HG02970 (cell line): ENCODE measurements around the gene AIP.
A peak's percentile ranks its signal among the peaks of the same experiment; 100 is the strongest.
"Not testable (repeated sequence)": the region's sequence is repeated elsewhere in the genome, so short reads cannot be mapped to it uniquely, and the experiment has no call there.

ENCODE experiments used
- ATAC-seq: cut with Tn5 transposase; IDR thresholded peaks from one replicate; pipeline ENCODE4 v1.9.1; 2021; ENCODE audit warnings: mild to moderate bottlenecking, moderate library complexity, moderate number of reproducible peaks; ENCODE audit not compliant: unreplicated experiment, low FRiP score

The AIP gene

GRCh38 chr11:67466962-67467771 is 15.7 kb upstream of the AIP start:
- no peak for ATAC-seq

GRCh38 chr11:67468056-67468455 is 14.8 kb upstream of the AIP start:
- ATAC-seq = no peak

DNA sequence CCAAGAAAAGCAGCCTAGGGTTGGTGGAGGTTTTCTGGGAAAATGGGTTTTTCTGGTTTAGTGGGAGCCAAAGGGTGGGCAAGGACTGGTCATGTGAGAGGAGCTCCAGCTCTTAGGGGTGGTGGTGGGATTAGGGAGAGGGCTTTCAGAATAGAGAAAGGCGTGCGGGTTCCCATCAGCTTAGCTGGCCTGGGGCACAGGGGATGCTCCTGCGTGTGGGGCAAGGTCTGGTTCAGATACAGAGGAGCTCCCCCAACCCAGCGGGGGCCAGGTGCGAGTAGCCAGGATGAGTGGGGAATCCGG is 14.4 kb upstream of the AIP start:
- ATAC-seq = no peak

- peak; percentile 74 for ATAC-seq
Measured at GRCh38 chr11:67468759-67469507, 13.9 kb upstream of the AIP start, which contains the start of gene TMEM134. TSS of gene TMEM134 (minus strand) at chr11:67469251. CDS start at chr11:67469192, 59 bp downstream.

GRCh38 chr11:67469508-67469811 is 13.4 kb upstream of the AIP start:
- ATAC-seq = no peak

DNA sequence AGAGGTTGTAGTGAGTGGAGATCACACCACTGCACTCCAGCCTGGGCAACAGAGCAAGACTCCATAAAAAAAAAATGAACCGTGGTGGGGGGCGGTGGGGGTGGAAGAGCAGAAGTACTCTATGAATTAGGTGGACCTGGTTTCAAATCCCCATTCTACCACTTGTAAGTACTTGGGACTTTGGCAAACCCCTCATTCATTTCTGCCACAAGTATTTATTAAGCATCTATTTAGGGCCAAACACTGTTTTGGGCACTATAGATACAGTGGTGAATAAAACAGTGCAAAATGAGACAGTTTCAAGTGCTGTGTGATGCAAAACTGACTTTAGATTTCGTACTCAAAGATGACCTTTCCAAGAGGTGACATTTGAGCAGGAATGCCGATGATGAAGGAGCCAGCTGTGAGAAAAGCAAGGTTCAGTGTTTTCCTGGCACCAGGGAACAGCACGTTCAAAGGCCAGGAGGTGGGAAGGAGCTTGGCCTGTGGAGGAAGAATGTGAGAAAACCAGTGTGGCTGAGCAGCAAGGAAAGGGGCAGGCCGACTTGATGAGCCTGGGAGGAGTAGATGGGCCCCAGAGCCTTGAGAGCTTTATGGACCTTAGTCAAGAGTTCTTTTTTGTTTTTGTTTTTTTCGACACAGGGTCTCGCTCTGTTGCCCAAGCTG is 12.4 kb upstream of the AIP start:
- ATAC-seq = no peak

- no peak for ATAC-seq
Measured at GRCh38 chr11:67472882-67473281, 9.9 kb upstream of the AIP start.

GRCh38 chr11:67476692-67477091 is 6.1 kb upstream of the AIP start:
- not testable (repeated sequence) for ATAC-seq

DNA sequence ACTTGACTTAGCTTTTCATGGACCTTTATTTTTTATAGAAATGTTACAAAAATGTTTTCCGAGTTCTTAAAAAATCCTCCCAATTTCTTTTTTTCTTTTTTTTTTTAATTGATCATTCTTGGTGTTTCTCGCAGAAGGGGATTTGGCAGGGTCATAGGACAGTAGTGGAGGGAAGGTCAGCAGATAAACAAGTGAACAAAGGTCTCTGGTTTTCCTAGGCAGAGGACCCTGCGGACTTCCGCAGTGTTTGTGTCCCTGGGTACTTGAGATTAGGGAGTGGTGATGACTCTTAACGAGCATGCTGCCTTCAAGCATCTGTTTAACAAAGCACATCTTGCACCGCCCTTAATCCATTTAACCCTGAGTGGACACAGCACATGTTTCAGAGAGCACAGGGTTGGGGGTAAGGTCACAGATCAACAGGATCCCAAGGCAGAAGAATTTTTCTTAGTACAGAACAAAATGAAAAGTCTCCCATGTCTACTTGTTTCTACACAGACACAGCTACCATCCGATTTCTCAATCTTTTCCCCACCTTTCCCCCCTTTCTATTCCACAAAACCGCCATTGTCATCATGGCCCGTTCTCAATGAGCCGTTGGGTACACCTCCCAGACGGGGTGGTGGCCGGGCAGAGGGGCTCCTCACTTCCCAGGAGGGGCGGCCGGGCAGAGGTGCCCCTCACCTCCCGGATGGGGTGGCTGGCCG is 5.3 kb upstream of the AIP start:
- ATAC-seq = not testable (repeated sequence)

GRCh38 chr11:67482275-67482826 is 475 bp upstream of the AIP start:
- no peak for ATAC-seq

- no peak for ATAC-seq
Measured at GRCh38 chr11:67483831-67484665, 1.2 kb downstream of the AIP start.

GRCh38 chr11:67484847-67485311 is 2.1 kb downstream of the AIP start:
- ATAC-seq = no peak

DNA sequence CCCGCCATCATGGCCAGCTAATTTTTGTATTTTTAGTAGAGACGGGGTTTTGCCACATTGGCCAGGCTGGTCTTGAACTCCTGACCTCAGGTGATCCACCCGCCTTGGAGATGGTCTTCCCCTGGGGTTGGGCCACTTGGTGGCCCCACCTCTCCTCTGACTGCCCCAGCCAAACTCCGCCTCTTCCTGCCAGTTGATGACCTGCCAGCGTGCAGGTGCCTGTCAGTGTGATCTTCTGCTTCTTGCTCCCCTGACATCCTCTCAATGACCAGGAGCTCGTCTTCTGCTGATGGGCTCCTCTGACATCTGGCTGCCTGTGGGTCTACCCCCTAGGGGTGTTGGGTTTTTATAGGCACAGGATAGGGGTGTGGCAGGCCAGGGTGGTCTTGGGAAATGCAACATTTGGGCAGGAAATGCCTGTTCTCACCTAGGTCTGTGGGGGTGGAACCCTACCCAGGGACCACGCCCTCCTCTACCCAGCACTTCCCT is 3.1 kb downstream of the AIP start:
- ATAC-seq = not testable (repeated sequence)

DNA sequence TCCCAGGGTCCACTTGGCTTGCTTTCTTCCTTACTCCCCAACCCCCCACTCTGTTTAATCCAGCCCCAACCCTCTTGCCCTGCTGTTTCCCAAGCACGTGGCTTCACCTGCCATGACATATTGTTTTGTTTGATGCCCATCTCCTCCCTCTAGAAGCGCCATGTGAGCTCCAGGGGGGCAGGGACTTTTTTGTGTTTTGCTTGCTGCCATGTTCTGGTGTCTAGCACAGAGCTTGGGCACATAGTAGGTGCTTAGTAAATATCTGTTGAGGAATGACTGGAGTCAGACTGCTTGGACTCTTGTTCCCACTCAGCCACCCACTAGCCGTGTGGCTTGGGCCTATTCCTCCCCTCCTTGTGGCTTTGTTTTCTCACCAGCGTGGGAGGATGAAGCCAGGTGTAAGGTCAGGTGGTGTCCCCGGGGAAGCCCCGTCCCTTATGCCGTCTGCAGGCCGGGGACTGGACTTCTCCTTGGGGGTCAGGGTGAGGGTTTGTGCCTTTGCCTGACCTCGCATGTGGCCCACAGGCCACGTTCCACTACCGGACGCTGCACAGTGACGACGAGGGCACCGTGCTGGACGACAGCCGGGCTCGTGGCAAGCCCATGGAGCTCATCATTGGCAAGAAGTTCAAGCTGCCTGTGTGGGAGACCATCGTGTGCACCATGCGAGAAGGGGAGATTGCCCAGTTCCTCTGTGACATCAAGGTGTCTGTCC is 3.8 kb downstream of the AIP start:
- ATAC-seq = no peak

DNA sequence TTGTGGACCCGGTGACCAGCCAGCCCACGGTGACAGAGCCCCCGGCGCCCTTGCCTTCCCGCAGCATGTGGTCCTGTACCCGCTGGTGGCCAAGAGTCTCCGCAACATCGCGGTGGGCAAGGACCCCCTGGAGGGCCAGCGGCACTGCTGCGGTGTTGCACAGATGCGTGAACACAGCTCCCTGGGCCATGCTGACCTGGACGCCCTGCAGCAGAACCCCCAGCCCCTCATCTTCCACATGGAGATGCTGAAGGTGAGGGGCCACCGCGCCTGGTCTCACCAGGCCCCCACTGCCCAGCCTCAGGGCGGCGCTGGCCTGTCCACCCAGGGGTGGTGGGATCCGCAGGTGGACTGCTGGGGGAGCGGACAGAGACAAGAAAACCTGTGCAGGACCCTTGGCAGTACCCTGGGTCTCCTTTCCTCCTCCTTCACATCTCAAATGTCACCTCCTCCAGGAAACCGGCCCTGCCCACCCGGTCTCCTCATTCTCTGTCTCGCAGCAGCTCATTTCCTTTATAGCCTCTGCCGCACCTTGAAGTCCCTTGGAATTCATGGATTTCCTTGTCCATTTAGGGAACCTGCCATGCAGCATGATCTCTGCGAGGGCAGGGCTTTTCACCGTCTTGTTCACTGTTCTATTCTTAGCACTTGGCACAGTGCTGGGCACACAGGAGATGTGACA is 6.5 kb downstream of the AIP start:
- ATAC-seq = no peak

DNA sequence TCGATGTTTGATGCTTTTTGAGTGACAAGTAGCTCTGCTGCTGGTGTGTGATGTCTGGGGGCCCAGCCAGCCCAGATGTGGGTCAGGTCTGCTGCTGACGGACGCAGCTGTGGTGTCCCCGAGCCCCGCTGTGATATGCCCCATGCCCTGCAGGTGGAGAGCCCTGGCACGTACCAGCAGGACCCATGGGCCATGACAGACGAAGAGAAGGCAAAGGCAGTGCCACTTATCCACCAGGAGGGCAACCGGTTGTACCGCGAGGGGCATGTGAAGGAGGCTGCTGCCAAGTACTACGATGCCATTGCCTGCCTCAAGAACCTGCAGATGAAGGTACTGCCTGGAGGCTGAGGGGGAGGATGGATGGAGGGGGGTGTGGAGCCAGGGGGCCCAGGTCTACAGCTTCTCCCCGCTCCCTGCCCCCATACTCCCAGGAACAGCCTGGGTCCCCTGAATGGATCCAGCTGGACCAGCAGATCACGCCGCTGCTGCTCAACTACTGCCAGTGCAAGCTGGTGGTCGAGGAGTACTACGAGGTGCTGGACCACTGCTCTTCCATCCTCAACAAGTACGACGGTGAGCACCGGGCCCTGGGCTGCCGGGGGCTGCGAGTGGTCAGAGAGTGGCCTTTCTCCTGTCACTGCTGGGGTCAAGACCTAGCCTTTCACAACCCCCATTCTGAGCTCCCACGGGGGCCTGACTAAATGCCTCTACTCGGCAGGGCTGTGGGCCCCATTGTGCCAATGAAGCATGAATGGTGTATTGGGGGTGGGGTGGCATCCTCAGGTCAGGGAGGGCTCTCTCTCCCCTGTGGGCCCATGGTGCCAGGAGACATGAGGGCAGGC is 7.3 kb downstream of the AIP start:
- no peak for ATAC-seq

DNA sequence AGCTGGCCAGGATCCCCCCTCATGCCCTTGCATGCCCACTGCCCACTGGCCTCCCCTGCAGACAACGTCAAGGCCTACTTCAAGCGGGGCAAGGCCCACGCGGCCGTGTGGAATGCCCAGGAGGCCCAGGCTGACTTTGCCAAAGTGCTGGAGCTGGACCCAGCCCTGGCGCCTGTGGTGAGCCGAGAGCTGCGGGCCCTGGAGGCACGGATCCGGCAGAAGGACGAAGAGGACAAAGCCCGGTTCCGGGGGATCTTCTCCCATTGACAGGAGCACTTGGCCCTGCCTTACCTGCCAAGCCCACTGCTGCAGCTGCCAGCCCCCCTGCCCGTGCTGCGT is 7.9 kb downstream of the AIP start:
- no peak for ATAC-seq
